ENCODE results near the gene HSD11B1L.

HSD11B1L gene, protein sequence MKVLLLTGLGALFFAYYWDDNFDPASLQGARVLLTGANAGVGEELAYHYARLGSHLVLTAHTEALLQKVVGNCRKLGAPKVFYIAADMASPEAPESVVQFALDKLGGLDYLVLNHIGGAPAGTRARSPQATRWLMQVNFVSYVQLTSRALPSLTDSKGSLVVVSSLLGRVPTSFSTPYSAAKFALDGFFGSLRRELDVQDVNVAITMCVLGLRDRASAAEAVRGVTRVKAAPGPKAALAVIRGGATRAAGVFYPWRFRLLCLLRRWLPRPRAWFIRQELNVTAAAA

DNA sequence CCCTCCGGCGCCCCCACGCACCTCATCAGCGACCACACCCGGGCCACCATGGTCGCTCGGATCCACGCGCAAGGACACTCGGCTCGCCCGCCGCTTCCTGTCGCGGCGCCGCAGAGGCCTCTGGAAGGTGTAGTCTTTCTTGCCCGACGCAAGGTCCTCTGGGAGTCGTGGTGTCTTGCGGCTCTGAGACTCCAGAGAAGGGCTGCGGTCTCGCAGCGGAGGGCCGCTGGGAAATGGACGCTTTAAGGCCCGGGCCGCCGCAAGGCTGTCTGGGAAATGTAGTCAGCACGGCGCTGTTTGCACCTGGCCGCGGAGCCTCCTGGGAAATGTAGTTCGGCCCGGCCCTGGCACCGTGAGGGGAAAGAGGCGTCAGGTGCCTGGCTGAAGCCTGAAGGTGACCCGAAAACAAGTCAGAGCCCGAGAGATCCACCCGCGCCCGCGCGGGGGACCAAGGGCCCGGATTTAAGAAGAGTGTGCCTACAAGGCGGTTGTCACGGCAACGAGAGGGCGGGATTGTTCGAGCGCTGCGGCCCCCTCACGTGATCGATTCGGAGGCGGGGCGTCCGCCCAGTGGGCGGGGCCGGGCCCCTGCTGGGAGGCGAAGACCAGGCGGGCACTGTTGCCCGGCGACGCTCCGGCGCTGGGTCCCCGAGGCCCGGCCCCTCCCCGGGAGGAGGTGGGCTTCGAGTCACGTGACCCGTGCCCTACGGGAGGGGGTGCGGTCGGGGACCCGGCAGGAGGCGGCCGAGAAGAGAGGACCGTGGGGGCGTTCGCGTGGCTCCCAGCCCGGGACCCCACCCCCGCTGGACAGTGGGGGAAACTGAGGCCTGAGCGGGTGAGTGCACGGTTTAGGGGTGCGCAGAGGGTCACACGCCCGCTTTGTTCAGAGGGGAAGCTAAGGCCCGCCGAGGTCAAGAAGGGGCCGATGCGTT is at the start of gene HSD11B1L, which contains the start of gene MICOS13:
TSS of gene HSD11B1L (plus strand) at position 591 of the 932 bp plus-strand sequence. CDS start 3,806 bp downstream, outside the sequence.
TSS of gene MICOS13 (minus strand) at position 80 of the 932 bp plus-strand sequence. CDS start at position 50, 30 bp downstream.
- DNase-seq (ENCODE audit: low read depth in 2 of 2) = peak; percentile 97 to 98

- no peak for DNase-seq (ENCODE audit: low read depth in 2 of 2)
These were observed 49.1 kb upstream of the HSD11B1L start for GRCh38 chr19:5631567-5632240.

DNA sequence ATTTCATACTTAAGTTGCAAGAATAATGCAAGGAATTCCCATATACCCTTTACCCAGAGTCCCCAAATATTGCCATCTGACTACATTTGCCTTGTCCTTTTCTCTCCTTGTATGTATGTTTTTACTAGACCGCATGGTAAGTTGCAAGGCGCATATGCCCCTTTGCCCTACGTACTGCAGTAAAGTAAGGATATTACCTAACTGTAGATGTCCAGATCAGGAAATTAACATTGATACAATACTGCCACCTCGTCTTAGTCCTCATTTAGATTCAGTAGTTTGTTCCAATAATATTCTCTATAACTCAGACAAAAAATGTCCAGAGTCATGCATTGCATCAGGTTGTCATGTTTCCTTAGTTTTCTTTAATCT is 48.6 kb upstream of the HSD11B1L start:
- no peak for DNase-seq (ENCODE audit: low read depth in 2 of 2)

DNA sequence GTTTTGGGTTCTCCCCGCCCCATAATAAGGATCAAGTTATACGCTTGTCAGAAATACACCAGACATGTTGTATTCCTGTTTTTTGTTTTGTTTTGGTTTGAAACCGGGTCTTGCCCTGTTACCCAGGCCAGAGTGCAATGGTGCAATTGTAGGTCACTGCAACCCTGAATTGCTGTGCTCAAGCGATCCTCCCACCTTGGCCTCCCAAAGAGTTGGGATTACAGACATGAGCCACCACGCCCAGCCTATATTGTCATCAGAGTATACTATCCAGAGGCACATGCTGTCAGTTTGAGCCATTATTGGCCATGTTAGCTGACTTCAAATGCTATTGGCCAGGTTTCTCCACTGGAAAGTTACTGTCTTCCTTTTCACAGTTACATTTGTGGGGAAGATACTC is 48.2 kb upstream of the HSD11B1L start:
- no peak for DNase-seq (ENCODE audit: low read depth in 2 of 2)

GRCh38 chr19:5635427-5635826 is 45.4 kb upstream of the HSD11B1L start:
- DNase-seq (ENCODE audit: low read depth in 2 of 2) = no peak

- DNase-seq (ENCODE audit: low read depth in 2 of 2) = no peak
These were observed 42.9 kb upstream of the HSD11B1L start for GRCh38 chr19:5637971-5638370.

DNA sequence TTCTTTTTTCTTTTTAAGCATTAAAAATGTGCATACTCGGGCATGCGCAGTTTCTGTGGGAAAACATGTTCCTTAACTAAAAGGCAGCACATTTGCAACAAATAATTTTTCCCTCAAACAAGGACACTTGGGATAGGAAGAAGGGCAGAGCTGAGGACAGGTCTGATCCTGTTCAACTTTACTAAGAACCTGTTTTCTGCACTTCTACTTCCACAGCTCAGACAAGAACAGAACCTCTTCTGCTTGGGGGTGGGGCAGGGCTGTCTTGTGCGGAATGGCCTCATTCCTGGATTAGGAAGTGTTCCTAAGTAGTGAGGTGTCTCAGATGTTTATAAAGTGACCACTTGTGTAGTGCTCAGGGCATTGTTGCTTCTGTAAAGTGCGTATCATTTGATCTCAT is 39.7 kb upstream of the HSD11B1L start:
- DNase-seq (ENCODE audit: low read depth in 2 of 2) = no peak

DNA sequence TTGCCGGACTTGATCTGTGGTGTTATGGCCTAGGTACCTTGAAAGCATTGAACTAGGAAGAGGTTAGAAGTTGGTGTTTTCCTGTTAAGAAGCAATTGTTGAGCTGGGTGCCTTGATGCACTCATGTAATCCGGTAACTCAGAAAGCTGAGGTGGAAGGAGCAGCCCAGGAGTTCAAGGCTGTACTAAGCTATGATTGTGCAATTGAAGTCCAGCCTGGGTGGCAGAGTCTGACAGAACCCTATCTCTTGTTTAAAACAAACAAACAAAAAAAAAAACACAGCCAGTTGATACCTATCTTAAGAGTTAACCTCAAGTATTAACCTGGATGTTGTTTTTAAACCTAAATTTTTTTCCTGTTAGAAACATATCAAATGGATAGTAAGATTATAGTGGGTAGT is 38.6 kb upstream of the HSD11B1L start:
- DNase-seq (ENCODE audit: low read depth in 2 of 2) = no peak

DNA sequence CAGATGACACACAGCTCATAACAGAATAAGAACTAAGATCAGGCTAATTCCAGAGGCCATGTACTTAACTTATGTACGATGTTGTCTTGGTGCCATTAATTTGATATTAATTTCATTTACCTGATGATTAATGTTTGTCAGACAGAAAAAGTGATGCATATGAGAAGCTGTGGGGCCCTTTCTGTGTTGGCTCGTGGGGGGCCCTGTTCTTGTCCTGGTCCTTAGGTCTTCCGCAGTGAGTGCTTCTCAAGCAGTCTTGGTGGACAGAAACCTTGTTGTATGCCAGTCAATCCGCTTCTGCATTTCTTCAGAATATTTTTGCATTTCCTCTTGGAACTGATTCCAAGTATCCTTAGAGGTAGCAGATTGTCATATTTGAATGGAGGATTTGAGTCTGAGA is 37.8 kb upstream of the HSD11B1L start:
- no peak for DNase-seq (ENCODE audit: low read depth in 2 of 2)

GRCh38 chr19:5644037-5644436 is 36.8 kb upstream of the HSD11B1L start:
- DNase-seq (ENCODE audit: low read depth in 2 of 2) = no peak

- DNase-seq (ENCODE audit: low read depth in 2 of 2) = no peak
These were observed 35.4 kb upstream of the HSD11B1L start for GRCh38 chr19:5645409-5645808.

- DNase-seq (ENCODE audit: low read depth in 2 of 2) = no peak
These were observed 34.1 kb upstream of the HSD11B1L start for GRCh38 chr19:5646703-5647102.

DNA sequence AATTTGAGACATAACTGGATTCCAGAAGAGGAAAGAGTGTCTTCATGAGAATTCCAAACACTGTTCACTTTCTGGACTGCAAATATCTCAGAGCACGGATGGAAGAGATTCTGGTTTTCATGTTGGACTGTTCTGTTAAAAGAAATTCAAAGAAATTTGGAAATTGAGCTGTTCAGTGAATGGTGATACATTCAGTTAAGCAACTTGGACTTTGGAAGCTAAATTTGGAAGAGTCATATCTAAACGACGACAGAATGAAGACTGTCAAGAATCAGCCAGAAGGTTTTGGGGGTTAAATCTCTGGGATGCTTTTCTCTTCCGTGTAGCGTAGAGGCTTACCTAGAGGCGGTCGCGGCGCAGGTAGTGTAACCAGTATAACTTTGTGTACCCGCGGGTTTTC is 32.4 kb upstream of the HSD11B1L start:
- no peak for DNase-seq (ENCODE audit: low read depth in 2 of 2)

GRCh38 chr19:5651361-5651760 is 29.5 kb upstream of the HSD11B1L start:
- DNase-seq (ENCODE audit: low read depth in 2 of 2) = no peak

- DNase-seq (ENCODE audit: low read depth in 2 of 2) = no peak
These were observed 28.6 kb upstream of the HSD11B1L start for GRCh38 chr19:5652261-5652660.

DNA sequence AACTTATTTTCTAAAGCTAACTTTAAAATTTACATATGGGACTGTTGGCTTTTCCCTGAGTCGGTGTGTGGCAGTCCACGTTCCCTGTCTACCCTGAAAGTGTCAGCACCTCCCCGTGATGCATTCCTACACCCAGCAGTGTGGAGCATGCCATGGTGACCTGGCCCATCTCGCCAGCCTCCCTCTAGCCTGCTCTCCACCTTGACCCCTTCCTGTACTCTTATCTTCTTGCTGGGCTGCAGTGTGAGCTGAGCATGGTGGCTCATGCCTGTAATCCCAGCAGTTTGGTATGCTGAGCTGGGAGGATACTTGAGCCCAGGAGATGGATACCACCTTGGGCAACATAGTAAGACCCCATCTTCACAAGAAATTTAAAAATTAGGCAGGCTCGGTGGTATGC is 25.9 kb upstream of the HSD11B1L start:
- no peak for DNase-seq (ENCODE audit: low read depth in 2 of 2)

DNA sequence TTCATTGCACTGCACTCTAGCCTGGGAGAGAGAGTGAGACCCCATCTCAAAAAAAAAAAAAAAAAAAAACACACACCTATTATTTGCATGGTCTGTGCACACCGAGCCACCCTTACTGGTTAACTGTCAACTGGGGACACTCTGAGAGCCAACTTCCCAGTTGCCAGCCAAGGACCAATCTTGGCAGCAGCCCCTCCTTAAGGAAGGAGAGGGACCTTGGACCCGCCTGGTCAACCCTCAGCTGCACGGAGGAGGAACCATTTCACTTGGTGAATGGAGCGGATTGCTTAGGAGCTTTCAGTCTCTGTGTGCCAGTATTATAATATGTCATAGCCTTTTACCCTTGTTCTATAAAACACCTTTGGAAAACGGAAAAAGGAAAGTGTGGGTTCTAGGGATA is 25.4 kb upstream of the HSD11B1L start:
- DNase-seq (ENCODE audit: low read depth in 2 of 2) = no peak

DNA sequence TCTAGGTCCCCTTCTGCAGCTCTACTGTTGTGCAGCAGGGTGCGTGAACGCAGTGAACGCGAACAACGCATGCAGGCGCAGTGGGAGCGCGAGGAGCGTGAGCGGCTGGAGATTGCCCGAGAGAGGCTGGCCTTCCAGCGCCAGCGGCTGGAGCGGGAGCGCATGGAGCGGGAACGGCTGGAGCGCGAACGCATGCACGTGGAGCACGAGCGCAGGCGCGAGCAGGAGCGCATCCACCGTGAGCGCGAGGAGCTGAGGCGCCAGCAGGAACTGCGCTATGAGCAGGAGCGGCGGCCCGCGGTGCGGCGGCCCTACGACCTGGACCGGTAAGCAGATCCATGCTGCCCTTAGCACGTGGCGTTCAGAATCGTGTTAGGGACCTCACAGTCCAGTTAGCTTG is 19.3 kb upstream of the HSD11B1L start:
- DNase-seq (ENCODE audit: low read depth in 2 of 2) = no peak

GRCh38 chr19:5663904-5664303 is 16.9 kb upstream of the HSD11B1L start:
- no peak for DNase-seq (ENCODE audit: low read depth in 2 of 2)

DNA sequence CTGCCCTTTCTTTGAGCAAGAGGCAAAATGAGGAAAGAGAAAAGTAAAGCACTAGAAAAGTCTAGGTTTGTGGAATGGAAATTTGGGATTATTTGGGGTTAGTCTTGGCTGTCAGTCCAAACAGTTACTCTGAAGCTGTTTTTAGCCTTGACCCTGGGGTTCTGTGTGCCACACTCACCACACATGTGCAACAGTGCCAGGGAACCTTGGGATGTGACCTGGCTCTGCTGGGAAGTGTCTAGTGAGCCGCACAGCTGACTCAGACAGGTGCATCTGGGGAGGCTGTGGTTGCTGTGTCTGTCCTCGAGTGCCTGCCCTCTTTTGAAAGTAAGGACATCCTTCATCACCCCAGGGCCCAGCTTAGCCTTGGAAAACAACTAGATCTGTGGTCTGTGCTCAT is 16.3 kb upstream of the HSD11B1L start:
- no peak for DNase-seq (ENCODE audit: low read depth in 2 of 2)

- no peak for DNase-seq (ENCODE audit: low read depth in 2 of 2)
These were observed 14.9 kb upstream of the HSD11B1L start for GRCh38 chr19:5665781-5666513.
